NT2/D1 (cell line): Measurements from ENCODE around the gene ABCC4.
A peak's percentile ranks its signal among the peaks of the same experiment; 100 is the strongest.

Experiments used
- DNase-seq: peaks from one replicate; pipeline ENCODE4 v3.0.0-alpha.2; 2011; ENCODE audit warnings: low read depth, low spot score
- H3K27me3 ChIP-seq: 2 replicates; pipeline ENCODE4 v1.6.0; 2011; ENCODE audit warnings: mild to moderate bottlenecking; ENCODE audit not compliant: insufficient read length, insufficient read depth
- H3K36me3 ChIP-seq: 2 replicates; pipeline ENCODE4 v1.6.1; 2011; ENCODE audit warnings: mild to moderate bottlenecking, low read length, mixed read lengths; ENCODE audit not compliant: insufficient read depth, insufficient read length
- H3K4me1 ChIP-seq: 2 replicates; pipeline ENCODE4 v1.5.1; 2011; ENCODE audit not compliant: insufficient read depth, insufficient read length
- H3K4me3 ChIP-seq: 2 replicates; pipeline ENCODE4 v1.5.1; 2011; ENCODE audit warnings: low read depth; ENCODE audit not compliant: insufficient read length
- H3K9ac ChIP-seq: 2 replicates; pipeline ENCODE4 v1.6.0; 2011; ENCODE audit warnings: low read depth; ENCODE audit not compliant: insufficient read length
- H3K9me3 ChIP-seq: 2 replicates; pipeline ENCODE4 v1.5.1; 2011; ENCODE audit warnings: mild to moderate bottlenecking, low read length; ENCODE audit not compliant: insufficient read depth
- SUZ12 ChIP-seq: IDR thresholded peaks from 2 replicates; pipeline ENCODE4 v1.6.1; 2011; ENCODE audit not compliant: insufficient read length, insufficient read depth; ENCODE audit errors: extremely low read depth
- YY1 ChIP-seq: IDR thresholded peaks from 2 replicates; pipeline ENCODE4 v1.6.1; 2011; ENCODE audit not compliant: insufficient read length, insufficient read depth
- ZNF274 ChIP-seq: IDR thresholded peaks from 2 replicates; pipeline ENCODE4 v1.6.1; 2011; ENCODE audit warnings: mild to moderate bottlenecking, low read depth, low read length

Gene ABCC4

DNA sequence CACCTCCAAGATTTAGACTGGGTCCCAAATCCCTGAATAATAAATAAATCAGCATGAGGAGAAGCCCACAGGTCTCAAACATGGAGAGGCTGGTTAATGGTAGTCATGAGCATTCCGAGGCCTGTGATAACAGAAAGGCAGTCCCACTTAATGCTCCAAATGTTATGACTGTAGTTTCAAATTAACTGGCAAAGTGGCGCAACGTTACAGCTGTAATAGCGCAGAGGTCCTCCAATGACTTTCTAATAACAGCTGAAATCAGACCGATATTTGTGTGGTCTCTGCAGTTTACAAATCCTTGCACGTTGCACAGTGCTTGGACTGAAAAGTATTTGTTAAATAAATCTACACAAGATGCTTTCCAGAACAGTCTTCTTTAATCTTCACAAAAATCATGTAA lies 141.8 kb downstream of the ABCC4 start:
- Histone ChIP-seq H3K9me3 (no peaks in the 10 kb centered on the region), H3K4me1 (no peaks in the 10 kb centered on the region), H3K36me3 (peaks cover 14% of the 10 kb centered on the region), H3K4me3 (no peak overlapping the region), H3K27me3 (no peaks in the 10 kb centered on the region), H3K9ac (no peak overlapping the region)
- no peak for TF ChIP-seq YY1
- TF ChIP-seq ZNF274, result no peak
- no peak for TF ChIP-seq SUZ12
- no peak for DNase-seq

DNA sequence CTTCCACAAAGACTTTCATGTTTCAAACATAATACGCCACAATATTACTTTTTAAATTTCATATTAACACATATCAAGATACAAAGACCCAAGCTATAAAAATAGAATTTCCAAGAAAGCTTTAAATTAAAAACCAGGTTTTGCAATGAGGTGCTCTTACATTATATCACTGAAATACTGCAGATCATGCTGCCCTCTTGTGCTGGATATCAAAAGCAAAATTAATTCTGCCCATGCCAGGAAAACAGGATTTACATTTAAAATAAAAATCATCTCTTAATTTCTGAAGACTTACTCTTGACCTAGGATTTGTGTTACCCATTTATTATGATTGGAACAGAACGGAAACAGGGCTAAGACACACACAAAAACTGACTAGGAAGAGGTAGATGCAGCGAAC lies 145.0 kb downstream of the ABCC4 start:
- H3K4me1 ChIP-seq, result no peaks in the 10 kb centered on the region
- TF ChIP-seq YY1 (no peak), SUZ12 (no peak), ZNF274 (no peak)
- H3K9me3 ChIP-seq, result no peaks in the 10 kb centered on the region
- no peak overlapping the region for H3K4me3 ChIP-seq
- peaks cover 6% of the 10 kb centered on the region for H3K36me3 ChIP-seq
- no peaks in the 10 kb centered on the region for H3K27me3 ChIP-seq
- H3K9ac ChIP-seq, result no peak overlapping the region
- DNase-seq, result no peak

DNA sequence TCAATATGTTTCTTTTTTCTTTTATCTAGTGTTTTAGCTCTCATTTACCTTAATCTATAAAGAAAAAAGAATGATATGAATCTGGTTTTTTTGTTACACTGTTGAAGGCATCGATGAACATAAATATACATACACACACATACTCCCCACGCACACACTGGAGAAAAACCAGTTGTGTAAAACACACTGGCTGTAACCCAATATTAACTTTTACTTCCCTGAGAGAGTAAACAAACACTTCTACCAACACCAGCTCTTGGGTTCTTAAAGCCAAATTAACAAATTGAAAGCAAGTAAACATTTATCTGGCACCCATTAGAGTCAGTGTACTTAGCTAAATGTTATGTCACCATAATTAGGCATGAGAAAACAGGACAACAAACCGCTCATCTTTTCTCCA lies 145.7 kb downstream of the ABCC4 start:
- H3K36me3 ChIP-seq, result peaks cover 6% of the 10 kb centered on the region
- no peak overlapping the region for H3K9ac ChIP-seq
- no peak overlapping the region for H3K4me3 ChIP-seq
- H3K27me3 ChIP-seq, result no peaks in the 10 kb centered on the region
- DNase-seq, result no peak
- H3K4me1 ChIP-seq, result no peaks in the 10 kb centered on the region
- TF ChIP-seq SUZ12 (no peak), ZNF274 (no peak), YY1 (no peak)
- H3K9me3 ChIP-seq, result no peaks in the 10 kb centered on the region

DNA sequence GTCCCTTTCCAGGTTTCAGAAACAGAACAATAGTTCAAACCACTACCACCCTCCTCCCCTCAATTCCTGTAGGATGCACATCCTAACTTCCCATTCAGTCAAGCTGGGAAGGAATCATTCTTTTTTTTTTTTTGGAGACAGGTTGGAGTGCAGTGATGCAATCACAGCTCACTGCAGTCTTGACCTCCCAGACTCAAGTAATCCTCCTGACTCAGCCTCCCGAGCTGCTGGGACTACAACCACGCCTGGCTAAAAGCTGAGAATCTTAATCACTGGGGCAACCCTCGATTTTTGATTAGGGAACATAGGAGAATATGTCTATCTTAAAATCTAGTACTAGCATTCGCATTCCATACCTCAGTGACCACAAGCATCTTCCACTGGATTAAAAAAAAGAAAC lies 146.2 kb downstream of the ABCC4 start:
- no peaks in the 10 kb centered on the region for H3K4me1 ChIP-seq
- no peaks in the 10 kb centered on the region for H3K27me3 ChIP-seq
- TF ChIP-seq YY1 (no peak), ZNF274 (no peak), SUZ12 (no peak)
- no peak overlapping the region for H3K4me3 ChIP-seq
- H3K36me3 ChIP-seq, result peaks cover 4% of the 10 kb centered on the region
- H3K9me3 ChIP-seq, result no peaks in the 10 kb centered on the region
- no peak for DNase-seq
- H3K9ac ChIP-seq, result no peak overlapping the region

DNA sequence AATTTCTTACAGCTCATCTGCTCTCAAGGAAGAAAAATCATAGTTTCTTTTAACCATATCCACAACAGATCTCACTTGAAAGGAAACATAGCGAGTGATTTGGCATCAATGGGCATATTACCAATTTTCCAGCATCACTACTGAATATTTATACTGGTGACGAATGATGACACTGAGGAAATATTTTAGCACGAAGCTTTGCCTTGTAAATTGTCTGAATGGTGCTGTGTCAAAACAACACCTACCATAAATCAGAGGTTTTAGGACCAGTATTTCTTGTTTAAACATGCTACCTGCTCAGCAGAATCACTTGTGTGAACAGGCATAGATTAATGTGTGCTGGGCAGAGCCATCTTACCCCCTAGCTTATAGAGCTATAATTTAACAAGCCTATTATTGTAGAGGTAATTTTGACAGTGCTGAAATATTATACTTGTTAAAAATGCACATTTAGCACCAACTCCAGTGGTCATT lies 146.8 kb downstream of the ABCC4 start:
- TF ChIP-seq YY1 (no peak), SUZ12 (no peak), ZNF274 (no peak)
- Histone ChIP-seq H3K9me3 (no peaks in the 10 kb centered on the region), H3K4me3 (no peak overlapping the region), H3K27me3 (no peaks in the 10 kb centered on the region), H3K9ac (no peak overlapping the region), H3K4me1 (no peaks in the 10 kb centered on the region), H3K36me3 (peaks cover under 1% of the 10 kb centered on the region)
- no peak for DNase-seq

DNA sequence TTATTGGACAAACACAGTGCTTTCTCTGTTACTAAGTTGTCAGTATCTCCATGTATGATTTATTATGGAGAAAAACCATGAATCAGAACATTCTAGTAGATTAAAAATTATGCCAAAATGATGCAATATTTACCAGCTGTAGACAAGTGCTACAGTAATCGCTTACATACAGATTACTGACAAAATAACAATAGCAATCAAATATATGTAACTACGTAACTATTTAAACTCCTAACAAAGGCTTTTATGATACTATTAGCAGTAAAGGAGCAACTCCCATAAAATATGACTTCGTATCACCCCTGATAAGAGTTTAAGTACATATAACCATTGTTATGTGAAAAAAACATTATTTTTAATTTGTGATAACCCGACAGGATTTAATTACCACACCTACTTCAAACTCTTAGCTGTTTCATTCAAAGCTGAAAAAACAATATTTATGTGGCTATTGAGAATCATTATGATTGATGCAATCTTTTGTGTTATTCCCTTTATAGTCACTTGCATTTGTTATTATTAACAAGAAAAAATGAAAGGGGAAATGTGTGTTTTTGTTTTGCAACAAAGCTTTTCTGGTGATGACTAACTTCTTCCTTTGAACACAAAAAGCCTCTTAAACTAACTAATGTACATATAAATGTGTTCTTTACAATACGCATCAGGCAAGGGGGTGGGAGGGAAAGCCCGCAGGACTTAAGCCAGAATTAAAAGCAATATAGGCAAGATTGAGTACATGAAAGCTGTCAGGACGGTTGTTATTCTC lies 147.4 kb downstream of the ABCC4 start:
- H3K9ac ChIP-seq, result no peak overlapping the region
- H3K4me3 ChIP-seq, result no peak overlapping the region
- H3K4me1 ChIP-seq, result no peaks in the 10 kb centered on the region
- DNase-seq, result peak; percentile 30
- no peaks in the 10 kb centered on the region for H3K27me3 ChIP-seq
- no peaks in the 10 kb centered on the region for H3K9me3 ChIP-seq
- no peak for TF ChIP-seq SUZ12
- no peak for TF ChIP-seq YY1
- no peak for TF ChIP-seq ZNF274
- no peaks in the 10 kb centered on the region for H3K36me3 ChIP-seq

DNA sequence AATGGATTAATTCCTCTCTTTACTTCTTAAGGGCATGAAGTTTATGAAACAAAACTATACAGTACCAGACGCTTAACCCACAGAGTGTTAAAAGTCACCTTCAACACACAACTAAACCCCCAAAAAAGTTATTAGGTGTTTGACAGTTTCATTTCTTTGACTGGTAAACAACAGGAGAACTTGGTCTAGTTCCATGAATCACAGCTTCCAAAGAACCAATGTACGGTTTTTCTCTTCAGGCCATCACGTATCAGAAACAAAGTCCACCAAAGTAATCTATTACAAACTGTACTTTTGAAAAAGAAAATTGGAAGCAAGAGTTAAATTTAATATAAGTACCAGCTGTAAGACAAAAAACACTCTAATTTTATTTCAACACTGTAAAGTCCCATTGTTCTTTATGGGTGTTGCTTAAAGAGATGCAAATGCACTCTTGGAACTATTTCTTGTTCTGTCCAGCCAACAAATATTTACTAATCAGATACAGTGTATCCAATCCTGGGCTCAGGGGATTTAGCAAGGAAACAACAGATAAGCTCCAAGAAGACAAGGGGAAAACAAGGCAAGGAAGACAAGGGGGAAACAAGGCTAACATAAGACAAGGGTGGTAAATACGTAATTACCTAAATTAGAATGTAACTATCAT lies 149.2 kb downstream of the ABCC4 start:
- H3K36me3 ChIP-seq, result no peaks in the 10 kb centered on the region
- no peaks in the 10 kb centered on the region for H3K9me3 ChIP-seq
- H3K9ac ChIP-seq, result no peak overlapping the region
- H3K4me1 ChIP-seq, result no peaks in the 10 kb centered on the region
- no peak for DNase-seq
- TF ChIP-seq ZNF274 (no peak), SUZ12 (no peak), YY1 (no peak)
- no peaks in the 10 kb centered on the region for H3K27me3 ChIP-seq
- H3K4me3 ChIP-seq, result no peak overlapping the region
